Calu3 (cell line): ENCODE results near the gene CBLIF. TPM values are rescaled to one million over a fixed set of nuclear protein-coding genes. Genes with fewer than 3 reads are reported as not detected.
A peak's percentile ranks its signal among the peaks of the same experiment; 100 is the strongest.
"Not testable (repeated sequence)": the region's sequence is repeated elsewhere in the genome, so short reads cannot be mapped to it uniquely, and the experiment has no call there.

Source experiments
- BruUV-seq: library from RNA; stranded (reverse); fragments of 400-500 nt; replicated peaks from 2 replicates; lab custom pipeline; 2021; lab: Mats Ljungman, UMichigan
- CTCF ChIA-PET: fragments of 300-600 bp; sonication (Branson Sonifier 250); formaldehyde crosslinking; loops from one replicate; lab custom pipeline; 2022; ENCODE audit warnings: antibody characterized with exemption; lab: Charles Lee
- DNase-seq: peaks from one replicate; pipeline ENCODE4 v3.0.0; 2022
- H3K27ac Mint-ChIP-seq: one replicate; pipeline ENCODE4 v1.8.0; 2022; ENCODE audit warnings: mixed read lengths; ENCODE audit not compliant: unreplicated experiment
- H3K27me3 Mint-ChIP-seq: one replicate; pipeline ENCODE4 v1.8.0; 2022; ENCODE audit warnings: mixed read lengths; ENCODE audit not compliant: unreplicated experiment
- H3K36me3 Mint-ChIP-seq: one replicate; pipeline ENCODE4 v1.8.0; 2022; ENCODE audit warnings: mild to moderate bottlenecking, moderate library complexity, mixed read lengths; ENCODE audit not compliant: insufficient read depth, unreplicated experiment
- H3K4me1 Mint-ChIP-seq: one replicate; pipeline ENCODE4 v1.8.0; 2022; ENCODE audit warnings: mild to moderate bottlenecking, low read depth, mixed read lengths; ENCODE audit not compliant: unreplicated experiment
- H3K4me3 Mint-ChIP-seq: one replicate; pipeline ENCODE4 v1.8.0; 2022; ENCODE audit warnings: mild to moderate bottlenecking, low read depth, moderate library complexity, mixed read lengths; ENCODE audit not compliant: unreplicated experiment
- H3K9me3 Mint-ChIP-seq: one replicate; pipeline ENCODE4 v1.8.0; 2022; ENCODE audit warnings: low read depth, mixed read lengths; ENCODE audit not compliant: unreplicated experiment
- intact Hi-C: fragments of 100-400 bp; cut with micrococcal nuclease; formaldehyde crosslinking; loops from one replicate; pipeline ENCODE4 v1.10.0; 2022; ENCODE audit not compliant: unreplicated experiment
- total RNA-seq: library from RNA; stranded (reverse); gene quantifications from 2 replicates; pipeline ENCODE4 v1.2.3, GENCODE V29; 2022
- TF ChIP-seq, protein P1 (sequence below): fragments of 200-600 bp; IDR thresholded peaks from one replicate; pipeline ENCODE4 v1.8.0; 2022; ENCODE audit warnings: antibody characterized with exemption; ENCODE audit not compliant: unreplicated experiment

The CBLIF gene
- total RNA-seq, 1 experiment from 2014 or later = not detected

DNA sequence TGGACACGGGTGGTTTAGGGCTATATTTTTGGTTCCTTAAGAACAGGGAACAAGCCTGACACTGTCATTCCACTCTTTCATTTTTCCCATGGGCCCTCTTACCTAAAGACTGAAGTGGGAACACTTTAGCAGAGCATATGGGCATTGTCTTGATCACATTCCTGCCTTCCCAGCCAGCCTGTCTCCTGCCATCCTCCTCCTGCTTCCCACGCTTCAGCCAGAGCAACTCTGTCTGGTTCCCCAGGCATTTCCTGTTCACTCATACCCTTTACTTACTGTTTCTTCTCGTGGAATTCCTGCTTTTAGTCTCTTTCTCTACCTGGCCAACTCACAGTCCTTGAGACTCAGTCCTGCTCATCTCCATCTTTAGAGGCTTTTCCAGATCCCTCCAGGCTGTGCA lies 57.5 kb downstream of the CBLIF start:
- Mint-ChIP-seq H3K4me3 (peak overlapping the region; percentile 13), H3K36me3 (peaks cover 36% of the 10 kb centered on the region), H3K27me3 (no peaks in the 10 kb centered on the region), H3K27ac (peak overlapping the region; percentile 78), H3K4me1 (peaks cover 45% of the 10 kb centered on the region), H3K9me3 (peaks cover 4% of the 10 kb centered on the region)
- TF ChIP-seq, protein P1, sequence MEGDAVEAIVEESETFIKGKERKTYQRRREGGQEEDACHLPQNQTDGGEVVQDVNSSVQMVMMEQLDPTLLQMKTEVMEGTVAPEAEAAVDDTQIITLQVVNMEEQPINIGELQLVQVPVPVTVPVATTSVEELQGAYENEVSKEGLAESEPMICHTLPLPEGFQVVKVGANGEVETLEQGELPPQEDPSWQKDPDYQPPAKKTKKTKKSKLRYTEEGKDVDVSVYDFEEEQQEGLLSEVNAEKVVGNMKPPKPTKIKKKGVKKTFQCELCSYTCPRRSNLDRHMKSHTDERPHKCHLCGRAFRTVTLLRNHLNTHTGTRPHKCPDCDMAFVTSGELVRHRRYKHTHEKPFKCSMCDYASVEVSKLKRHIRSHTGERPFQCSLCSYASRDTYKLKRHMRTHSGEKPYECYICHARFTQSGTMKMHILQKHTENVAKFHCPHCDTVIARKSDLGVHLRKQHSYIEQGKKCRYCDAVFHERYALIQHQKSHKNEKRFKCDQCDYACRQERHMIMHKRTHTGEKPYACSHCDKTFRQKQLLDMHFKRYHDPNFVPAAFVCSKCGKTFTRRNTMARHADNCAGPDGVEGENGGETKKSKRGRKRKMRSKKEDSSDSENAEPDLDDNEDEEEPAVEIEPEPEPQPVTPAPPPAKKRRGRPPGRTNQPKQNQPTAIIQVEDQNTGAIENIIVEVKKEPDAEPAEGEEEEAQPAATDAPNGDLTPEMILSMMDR = no peak
- intact Hi-C loops = loop anchor here (5.0 to 10.0 kb wide), 2 partner anchors 36 to 243 kb away; no protein-coding TSS in a partner anchor
- CTCF ChIA-PET = interaction anchor here (1.1 to 2.6 kb wide), 2 partner anchors 33 to 34 kb away, joined by 5 to 12 read pairs; partner anchors contain the start of gene STX3
- DNase-seq = no peak
- no TSS peak for BruUV-seq

DNA sequence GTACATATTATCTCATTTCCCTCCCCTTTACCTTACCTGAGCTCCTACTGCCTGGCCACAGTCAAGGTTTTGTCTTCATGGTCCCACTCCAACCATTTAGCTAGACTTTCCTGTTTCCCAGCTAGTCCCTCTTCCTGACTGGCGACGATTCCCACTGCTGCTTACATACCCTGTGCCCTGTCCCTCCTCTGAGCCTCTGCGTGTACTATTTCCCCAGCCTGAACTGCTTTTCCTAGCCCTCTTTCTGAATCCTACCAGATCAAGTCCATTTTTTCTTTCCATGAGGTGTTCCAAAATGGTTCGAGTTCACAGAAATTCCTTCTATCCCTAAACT lies 58.1 kb downstream of the CBLIF start:
- H3K9me3 Mint-ChIP-seq = peaks cover 4% of the 10 kb centered on the region
- intact Hi-C loops = loop anchor here (5.0 to 10.0 kb wide), 2 partner anchors 35 to 242 kb away; no protein-coding TSS in a partner anchor
- no TSS peak for BruUV-seq
- peaks cover 37% of the 10 kb centered on the region for H3K36me3 Mint-ChIP-seq
- no peaks in the 10 kb centered on the region for H3K27me3 Mint-ChIP-seq
- peaks cover 45% of the 10 kb centered on the region for H3K4me1 Mint-ChIP-seq
- TF ChIP-seq, protein P1 = no peak
- H3K4me3 Mint-ChIP-seq = peak overlapping the region; percentile 13
- no peak for DNase-seq
- peak overlapping the region; percentile 22 for H3K27ac Mint-ChIP-seq
- CTCF ChIA-PET = interaction anchor here (0.6 to 2.6 kb wide), 9 partner anchors 9 to 344 kb away, joined by 3 to 12 read pairs (median 3); partner anchors contain the start of gene STX3

DNA sequence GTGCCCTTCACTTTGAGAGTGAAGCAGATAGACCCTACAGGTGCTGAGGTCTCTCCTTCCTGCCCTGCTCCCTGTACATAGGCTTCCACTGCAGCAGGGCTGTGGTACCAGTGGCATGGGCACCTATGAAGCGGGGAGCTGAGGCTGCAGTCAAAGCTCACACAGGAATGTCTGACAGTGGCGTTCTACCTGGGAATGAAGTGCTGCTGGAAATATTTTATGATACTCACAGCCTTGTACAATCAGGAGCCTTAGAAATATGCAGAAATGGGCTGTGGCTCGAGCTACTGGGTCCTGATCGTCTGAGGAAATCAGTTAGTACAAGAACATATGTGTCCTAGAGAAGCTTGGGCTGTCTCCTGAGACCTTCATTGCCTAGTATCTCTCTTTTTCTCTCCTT lies 59.5 kb downstream of the CBLIF start:
- TF ChIP-seq, protein P1 = no peak
- intact Hi-C loops = loop anchor here (5.0 to 10.0 kb wide), 2 partner anchors 34 to 241 kb away; no protein-coding TSS in a partner anchor
- H3K36me3 Mint-ChIP-seq = peaks cover 46% of the 10 kb centered on the region

DNA sequence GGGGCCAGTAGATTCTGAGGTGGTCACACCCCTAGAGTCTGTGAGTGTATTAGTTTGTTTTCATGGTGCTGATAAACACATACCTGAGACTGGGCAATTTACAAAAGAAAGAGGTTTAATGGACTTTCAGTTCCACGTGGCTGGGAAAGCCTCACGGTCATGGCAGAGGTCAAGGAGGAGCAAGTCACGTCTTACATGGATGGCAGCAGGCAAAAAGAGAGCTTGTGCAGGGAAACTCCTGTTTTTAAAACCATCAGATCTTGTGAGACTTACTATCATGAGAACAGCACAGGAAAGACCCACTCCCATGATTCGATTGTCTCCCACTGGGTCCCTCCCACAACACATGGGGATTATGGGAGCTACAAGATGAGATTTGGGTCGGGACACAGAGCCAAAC lies 60.9 kb downstream of the CBLIF start:
- H3K36me3 Mint-ChIP-seq = peaks cover 50% of the 10 kb centered on the region
- H3K4me3 Mint-ChIP-seq, H3K27ac Mint-ChIP-seq, H3K27me3 Mint-ChIP-seq, BruUV-seq, H3K9me3 Mint-ChIP-seq, CTCF ChIA-PET, DNase-seq: not testable (repeated sequence)
- peaks cover 60% of the 10 kb centered on the region for H3K4me1 Mint-ChIP-seq
- intact Hi-C loops = loop anchor here (10.0 kb wide), 1 partner anchor 240 kb away; no protein-coding TSS in a partner anchor

More for the DNA sequence above, 59.5 kb downstream of the CBLIF start:
- Mint-ChIP-seq H3K27me3 (no peaks in the 10 kb centered on the region), H3K4me3 (no peak overlapping the region), H3K4me1 (peaks cover 46% of the 10 kb centered on the region), H3K27ac (no peak overlapping the region), H3K9me3 (peaks cover 4% of the 10 kb centered on the region)
- no TSS peak for BruUV-seq
- CTCF ChIA-PET = interaction anchor here (2.6 kb wide), 1 partner anchor 31 kb away, joined by 12 read pairs; the partner anchor contains the start of gene STX3
- DNase-seq = no peak

DNA sequence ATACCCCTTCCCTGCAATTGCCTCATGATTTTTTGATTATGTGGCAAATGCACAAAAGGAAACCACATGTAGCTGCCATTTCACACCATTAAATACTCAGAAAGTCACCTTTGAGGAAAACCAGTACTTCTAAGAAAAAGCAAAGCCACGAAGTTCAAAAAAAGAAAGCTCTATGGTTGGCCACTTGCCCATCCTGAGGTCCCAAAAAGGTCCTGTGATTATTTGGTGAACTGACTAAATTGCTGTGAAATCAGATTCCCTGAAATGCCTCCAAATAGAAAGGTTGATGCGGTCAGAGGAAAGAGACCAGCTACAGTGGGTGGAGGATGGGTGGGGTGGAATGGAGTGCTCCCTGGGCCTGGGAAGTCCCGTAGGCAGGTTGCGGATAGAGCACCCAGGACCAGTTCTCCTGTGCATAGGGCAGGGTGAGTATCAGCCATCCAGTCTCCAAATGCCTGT lies 61.6 kb downstream of the CBLIF start:
- TF ChIP-seq, protein P1 = no peak
- Mint-ChIP-seq H3K27ac (no peak overlapping the region), H3K27me3 (no peaks in the 10 kb centered on the region), H3K4me1 (peaks cover 65% of the 10 kb centered on the region), H3K4me3 (no peak overlapping the region), H3K36me3 (peaks cover 47% of the 10 kb centered on the region), H3K9me3 (peaks cover 4% of the 10 kb centered on the region)
- no peak for DNase-seq
- intact Hi-C loops = loop anchor here (10.0 kb wide), 1 partner anchor 239 kb away; no protein-coding TSS in a partner anchor
- CTCF ChIA-PET = no interaction called here
- BruUV-seq = no TSS peak
